IgD-negative memory B cell (primary cell): ENCODE results near the gene APOA4. TPM values are rescaled to one million over a fixed set of nuclear protein-coding genes. Genes with fewer than 3 reads are reported as not detected.

Source experiments
- H3K27ac Mint-ChIP-seq, 3 donors: one replicate each; pipeline ENCODE4 v1.8.0; 2020 to 2022; ENCODE audit warnings: mild to moderate bottlenecking in 3 of 3, mixed read lengths in 3 of 3, moderate library complexity in 1 of 3
- H3K27me3 Mint-ChIP-seq: one replicate; pipeline ENCODE4 v1.8.0; 2021; ENCODE audit warnings: mixed read lengths
- H3K36me3 Mint-ChIP-seq: one replicate; pipeline ENCODE4 v1.8.0; 2020; ENCODE audit warnings: mild to moderate bottlenecking, mixed read lengths
- H3K4me1 Mint-ChIP-seq, 3 donors: one replicate each; pipeline ENCODE4 v1.8.0; 2020 to 2022; ENCODE audit warnings: mixed read lengths in 3 of 3, mild to moderate bottlenecking in 1 of 3
- H3K4me3 Mint-ChIP-seq, 4 donors: one replicate each; pipeline ENCODE4 v1.8.0; 2020 to 2022; ENCODE audit warnings: mild to moderate bottlenecking in 4 of 4, mixed read lengths in 4 of 4, moderate library complexity in 3 of 4
- H3K9me3 Mint-ChIP-seq, 3 donors: one replicate each; pipeline ENCODE4 v1.8.0; 2020 to 2021; ENCODE audit warnings: mixed read lengths in 3 of 3, mild to moderate bottlenecking in 1 of 3
- polyA plus RNA-seq: library from polyadenylated mRNA; unstranded; fragments of 300-500 nt; fragmentation: Illumina TruSeq; gene quantifications from one replicate; pipeline ENCODE4 v1.2.3, GENCODE V29; 2021

Gene APOA4
- polyA plus RNA-seq, 1 donor from 2014 or later = not detected

GRCh38 chr11:116829525-116830183 lies 6.5 kb upstream of the APOA4 start, which contains the start of gene APOC3:
Gene APOC3 (plus strand): TSS chr11:116829907. CDS start chr11:116830583, 676 bp downstream.
- H3K4me1 Mint-ChIP-seq = peaks cover under 1 to 1% (median under 1%) of the 10 kb centered on the region in 3 donors
- H3K9me3 Mint-ChIP-seq = no peaks in the 10 kb centered on the region
- H3K27me3 Mint-ChIP-seq = peaks cover 4% of the 10 kb centered on the region
- H3K36me3 Mint-ChIP-seq = no peaks in the 10 kb centered on the region
- no peak within 1 kb of the TSS for H3K27ac Mint-ChIP-seq
- no peak within 1 kb of the TSS for H3K4me3 Mint-ChIP-seq

- Mint-ChIP-seq H3K27me3 (peaks cover 4% of the 10 kb centered on the region), H3K36me3 (no peaks in the 10 kb centered on the region), H3K9me3 (no peaks in the 10 kb centered on the region), H3K4me3 (no peak overlapping the region), H3K27ac (no peak overlapping the region), H3K4me1 (no peaks in the 10 kb centered on the region)
These were observed 5.8 kb upstream of the APOA4 start for GRCh38 chr11:116828632-116829524.

- Mint-ChIP-seq H3K27ac (no peak overlapping the region), H3K9me3 (no peaks in the 10 kb centered on the region), H3K36me3 (no peaks in the 10 kb centered on the region), H3K4me1 (no peaks in the 10 kb centered on the region), H3K4me3 (no peak overlapping the region), H3K27me3 (peaks cover 4% of the 10 kb centered on the region)
These were observed 4.4 kb upstream of the APOA4 start for GRCh38 chr11:116827461-116827860.

- no peaks in the 10 kb centered on the region for H3K4me1 Mint-ChIP-seq
- H3K36me3 Mint-ChIP-seq = no peaks in the 10 kb centered on the region
- no peak overlapping the region for H3K27ac Mint-ChIP-seq
- H3K27me3 Mint-ChIP-seq = peaks cover 2% of the 10 kb centered on the region
- H3K9me3 Mint-ChIP-seq = no peaks in the 10 kb centered on the region
- H3K4me3 Mint-ChIP-seq = no peak overlapping the region
These were observed 3.8 kb upstream of the APOA4 start for GRCh38 chr11:116826751-116827431.

- H3K27ac Mint-ChIP-seq = no peak overlapping the region
- peaks cover 2% of the 10 kb centered on the region for H3K27me3 Mint-ChIP-seq
- H3K4me1 Mint-ChIP-seq = no peaks in the 10 kb centered on the region
- no peak overlapping the region for H3K4me3 Mint-ChIP-seq
- H3K9me3 Mint-ChIP-seq = no peaks in the 10 kb centered on the region
- no peaks in the 10 kb centered on the region for H3K36me3 Mint-ChIP-seq
These were observed 3.0 kb upstream of the APOA4 start for GRCh38 chr11:116825854-116826750.

- Mint-ChIP-seq H3K4me3 (no peak overlapping the region), H3K27ac (no peak overlapping the region), H3K27me3 (peaks cover 2% of the 10 kb centered on the region), H3K9me3 (no peaks in the 10 kb centered on the region), H3K36me3 (no peaks in the 10 kb centered on the region), H3K4me1 (no peaks in the 10 kb centered on the region)
These were observed 2.3 kb upstream of the APOA4 start for GRCh38 chr11:116825434-116825833.

- H3K27me3 Mint-ChIP-seq = peaks cover under 1% of the 10 kb centered on the region
- no peaks in the 10 kb centered on the region for H3K4me1 Mint-ChIP-seq
- no peak overlapping the region for H3K27ac Mint-ChIP-seq
- H3K9me3 Mint-ChIP-seq = no peaks in the 10 kb centered on the region
- no peak overlapping the region for H3K4me3 Mint-ChIP-seq
- no peaks in the 10 kb centered on the region for H3K36me3 Mint-ChIP-seq
These were observed 529 bp downstream of the APOA4 start for GRCh38 chr11:116822575-116822974.

- H3K27ac Mint-ChIP-seq = no peak overlapping the region
- H3K36me3 Mint-ChIP-seq = no peaks in the 10 kb centered on the region
These were observed 1.8 kb downstream of the APOA4 start for GRCh38 chr11:116821050-116821918.

GRCh38 chr11:116819049-116819448 lies 4.1 kb downstream of the APOA4 start:
- Mint-ChIP-seq H3K4me1 (no peaks in the 10 kb centered on the region), H3K27me3 (no peaks in the 10 kb centered on the region), H3K9me3 (no peaks in the 10 kb centered on the region), H3K27ac (no peak overlapping the region), H3K4me3 (no peak overlapping the region), H3K36me3 (no peaks in the 10 kb centered on the region)

More at GRCh38 chr11:116821050-116821918, 1.8 kb downstream of the APOA4 start:
- H3K9me3 Mint-ChIP-seq = no peaks in the 10 kb centered on the region
- no peak overlapping the region for H3K4me3 Mint-ChIP-seq
- no peaks in the 10 kb centered on the region for H3K4me1 Mint-ChIP-seq
- H3K27me3 Mint-ChIP-seq = no peaks in the 10 kb centered on the region

- Mint-ChIP-seq H3K4me1 (no peaks in the 10 kb centered on the region), H3K4me3 (no peak overlapping the region), H3K27me3 (peaks cover 2% of the 10 kb centered on the region), H3K9me3 (peaks cover 0 to 3% (median 0%) of the 10 kb centered on the region in 3 donors), H3K27ac (no peak overlapping the region), H3K36me3 (no peaks in the 10 kb centered on the region)
These were observed 8.6 kb downstream of the APOA4 start for GRCh38 chr11:116814502-116814901.

- no peaks in the 10 kb centered on the region for H3K36me3 Mint-ChIP-seq
These were observed 9.2 kb downstream of the APOA4 start for GRCh38 chr11:116813781-116814471.

GRCh38 chr11:116813170-116813569 lies 9.9 kb downstream of the APOA4 start:
- H3K36me3 Mint-ChIP-seq = no peaks in the 10 kb centered on the region
- peaks cover 0 to 3% (median 0%) of the 10 kb centered on the region in 3 donors for H3K9me3 Mint-ChIP-seq

More at GRCh38 chr11:116813781-116814471, 9.2 kb downstream of the APOA4 start:
- H3K9me3 Mint-ChIP-seq = peaks cover 0 to 3% (median 0%) of the 10 kb centered on the region in 3 donors
- peaks cover 2% of the 10 kb centered on the region for H3K27me3 Mint-ChIP-seq
- peak overlapping the region in 1 of 3 donors; percentile 35 for H3K27ac Mint-ChIP-seq
- H3K4me3 Mint-ChIP-seq = no peak overlapping the region
- H3K4me1 Mint-ChIP-seq = no peaks in the 10 kb centered on the region

GRCh38 chr11:116812109-116812508 lies 11.0 kb downstream of the APOA4 start:
- peaks cover 0 to 3% (median 0%) of the 10 kb centered on the region in 3 donors for H3K9me3 Mint-ChIP-seq
- no peak overlapping the region for H3K27ac Mint-ChIP-seq
- H3K4me3 Mint-ChIP-seq = no peak overlapping the region
- peaks cover 5% of the 10 kb centered on the region for H3K27me3 Mint-ChIP-seq
- H3K4me1 Mint-ChIP-seq = no peaks in the 10 kb centered on the region
- no peaks in the 10 kb centered on the region for H3K36me3 Mint-ChIP-seq

More at GRCh38 chr11:116813170-116813569, 9.9 kb downstream of the APOA4 start:
- no peaks in the 10 kb centered on the region for H3K4me1 Mint-ChIP-seq
- no peak overlapping the region for H3K4me3 Mint-ChIP-seq
- peaks cover 2% of the 10 kb centered on the region for H3K27me3 Mint-ChIP-seq
- no peak overlapping the region for H3K27ac Mint-ChIP-seq
